ENCODE measurements around the gene FOXK1.

The FOXK1 gene

GRCh38 chr7:4819560-4820404, 137.7 kb downstream of the FOXK1 start:
- no peak for DNase-seq (ENCODE audit: low spot score)

- no peak for DNase-seq (ENCODE audit: low spot score)
Measured at GRCh38 chr7:4820405-4820966, 138.4 kb downstream of the FOXK1 start.

Measured in putamen (tissue), 1 donor.